ENCODE measurements around the gene AGPAT4. TPM values are rescaled to one million over a fixed set of nuclear protein-coding genes. Genes with fewer than 3 reads are reported as not detected.

The AGPAT4 gene
- polyA plus RNA-seq, 1 of the 3 experiments (the other 2 are of a cell fraction) = 3.9 TPM

DNA sequence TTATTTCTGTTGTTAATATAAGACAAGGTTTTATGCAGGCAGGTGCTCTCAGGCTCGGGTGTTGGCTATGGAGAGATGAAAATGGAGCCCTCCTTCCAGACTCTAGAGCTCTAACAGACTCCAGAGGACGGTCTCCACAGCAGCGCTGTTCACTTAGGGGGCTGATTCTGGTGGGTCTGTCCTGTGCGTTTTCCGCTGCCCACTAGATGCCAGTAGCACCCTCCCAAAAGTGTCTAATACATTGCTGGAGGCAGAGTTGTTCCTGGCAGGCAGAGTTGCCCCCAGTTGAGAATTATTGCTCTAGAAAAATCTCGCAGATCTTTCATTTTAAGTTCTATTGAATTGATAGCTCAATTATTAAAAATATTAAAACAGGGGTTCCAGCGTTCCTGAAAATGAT, 172.3 kb downstream of the AGPAT4 start:
- WGBS (ENCODE audit: low lambda C conversion rate) = 96% methylated on average over 7 of the region's 7 CpGs
- H4K20me1 ChIP-seq (ENCODE audit: insufficient read depth) = no peaks in the 10 kb centered on the region
- peak; percentile 43 for DNase-seq
- no peaks in the 10 kb centered on the region for H3F3A ChIP-seq (replicated peaks; ENCODE audit: insufficient read depth)
- no peaks in the 10 kb centered on the region for H3K9me2 ChIP-seq
- H3K9ac ChIP-seq = no peak overlapping the region
- H3K4me3 ChIP-seq (ENCODE audit: low read depth in 2 of 2, low read length in 1 of 2) = no peak overlapping the region; a peak in 1 of 4 replicates
- ChIA-PET CTCF (interaction anchor here (0.6 to 3.4 kb wide), 31 partner anchors 8 to 358 kb away, joined by 3 to 81 read pairs (median 3); partner anchors contain the start of gene MAP3K4), POLR2A (no interaction called here)
- no peaks in the 10 kb centered on the region for H3K79me2 ChIP-seq (ENCODE audit: insufficient read depth)
- peaks cover 26 to 48% of the 10 kb centered on the region in 2 experiments for H3K36me3 ChIP-seq (replicated peaks in 1 of 2; ENCODE audit: control insufficient read depth in 1 of 2, insufficient read depth in 2 of 2, low read length in 1 of 2)
- TF ChIP-seq RAD21 (IDR thresholded peaks at IDR 0.05; ENCODE audit: low read length) = peak; percentile 61
- TF ChIP-seq POLR2AphosphoS5 (IDR thresholded peaks at IDR 0.05; ENCODE audit: low read depth, low read length) = no peak
- TF ChIP-seq, protein P1, sequence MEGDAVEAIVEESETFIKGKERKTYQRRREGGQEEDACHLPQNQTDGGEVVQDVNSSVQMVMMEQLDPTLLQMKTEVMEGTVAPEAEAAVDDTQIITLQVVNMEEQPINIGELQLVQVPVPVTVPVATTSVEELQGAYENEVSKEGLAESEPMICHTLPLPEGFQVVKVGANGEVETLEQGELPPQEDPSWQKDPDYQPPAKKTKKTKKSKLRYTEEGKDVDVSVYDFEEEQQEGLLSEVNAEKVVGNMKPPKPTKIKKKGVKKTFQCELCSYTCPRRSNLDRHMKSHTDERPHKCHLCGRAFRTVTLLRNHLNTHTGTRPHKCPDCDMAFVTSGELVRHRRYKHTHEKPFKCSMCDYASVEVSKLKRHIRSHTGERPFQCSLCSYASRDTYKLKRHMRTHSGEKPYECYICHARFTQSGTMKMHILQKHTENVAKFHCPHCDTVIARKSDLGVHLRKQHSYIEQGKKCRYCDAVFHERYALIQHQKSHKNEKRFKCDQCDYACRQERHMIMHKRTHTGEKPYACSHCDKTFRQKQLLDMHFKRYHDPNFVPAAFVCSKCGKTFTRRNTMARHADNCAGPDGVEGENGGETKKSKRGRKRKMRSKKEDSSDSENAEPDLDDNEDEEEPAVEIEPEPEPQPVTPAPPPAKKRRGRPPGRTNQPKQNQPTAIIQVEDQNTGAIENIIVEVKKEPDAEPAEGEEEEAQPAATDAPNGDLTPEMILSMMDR (IDR thresholded peaks at IDR 0.05) = peak; percentile 51
- TF ChIP-seq SMC3 (IDR thresholded peaks at IDR 0.05; ENCODE audit: low read depth, low read length) = peak; percentile 34; the same call in 1 of the 2 replicates
- no peak for TF ChIP-seq GABPA (IDR thresholded peaks at IDR 0.05; ENCODE audit: low read depth)
- no peak for TF ChIP-seq YY1 (IDR thresholded peaks at IDR 0.05; ENCODE audit: low read depth)
- TF ChIP-seq, protein P2, sequence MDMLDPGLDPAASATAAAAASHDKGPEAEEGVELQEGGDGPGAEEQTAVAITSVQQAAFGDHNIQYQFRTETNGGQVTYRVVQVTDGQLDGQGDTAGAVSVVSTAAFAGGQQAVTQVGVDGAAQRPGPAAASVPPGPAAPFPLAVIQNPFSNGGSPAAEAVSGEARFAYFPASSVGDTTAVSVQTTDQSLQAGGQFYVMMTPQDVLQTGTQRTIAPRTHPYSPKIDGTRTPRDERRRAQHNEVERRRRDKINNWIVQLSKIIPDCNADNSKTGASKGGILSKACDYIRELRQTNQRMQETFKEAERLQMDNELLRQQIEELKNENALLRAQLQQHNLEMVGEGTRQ (IDR thresholded peaks at IDR 0.05; ENCODE audit: borderline replicate concordance, low read depth, low read length) = no peak
- H3K27me3 ChIP-seq (ENCODE audit: insufficient read depth) = no peaks in the 10 kb centered on the region
- peaks cover 0 to 5% of the 10 kb centered on the region in 2 experiments; a peak in 1 of 4 replicates for H3K4me1 ChIP-seq (ENCODE audit: control insufficient read depth in 1 of 2, insufficient read depth in 2 of 2, low read depth in 1 of 2, low read length in 1 of 2)
- no peak overlapping the region for H3K27ac ChIP-seq (ENCODE audit: low read depth in 2 of 2, low read length in 1 of 2)
- no peaks in the 10 kb centered on the region for H3K9me3 ChIP-seq
- no peak overlapping the region for H2AFZ ChIP-seq (ENCODE audit: low read depth)
- H3K4me2 ChIP-seq = no peak overlapping the region

DNA sequence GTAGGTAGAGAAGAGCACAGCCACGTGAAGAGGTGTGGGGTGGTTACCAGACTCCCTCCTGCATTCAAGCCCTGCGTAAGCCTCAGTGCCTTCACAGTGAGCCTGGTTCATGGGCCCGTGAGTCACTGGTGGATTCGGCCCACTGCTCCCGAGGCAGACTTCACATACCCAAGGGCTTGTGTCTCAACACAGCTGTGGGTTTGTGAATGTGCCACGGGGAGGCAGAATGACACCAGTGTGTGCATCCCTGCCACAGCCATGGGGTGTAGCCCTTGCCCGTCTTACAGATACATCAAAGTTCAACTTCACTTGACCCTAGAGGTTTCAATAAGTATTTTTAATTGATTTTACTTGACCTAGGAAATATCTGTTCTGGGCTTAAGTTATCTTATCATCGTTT, 173.8 kb downstream of the AGPAT4 start:
- WGBS (ENCODE audit: low lambda C conversion rate) = 92% methylated on average over 7 of the region's 8 CpGs
- POLR2A ChIA-PET = no interaction called here
- no peak overlapping the region for H3K9ac ChIP-seq
- CTCF ChIA-PET = interaction anchor here (3.4 kb wide), 2 partner anchors 272 to 276 kb away, joined by 18 to 81 read pairs; no protein-coding TSS in a partner anchor
- H3K4me3 ChIP-seq (ENCODE audit: low read depth in 2 of 2, low read length in 1 of 2) = no peak overlapping the region
- peaks cover 24 to 55% of the 10 kb centered on the region in 2 experiments for H3K36me3 ChIP-seq (replicated peaks in 1 of 2; ENCODE audit: control insufficient read depth in 1 of 2, insufficient read depth in 2 of 2, low read length in 1 of 2)
- H3K79me2 ChIP-seq (ENCODE audit: insufficient read depth) = no peaks in the 10 kb centered on the region
- H3K27ac ChIP-seq (ENCODE audit: low read depth in 2 of 2, low read length in 1 of 2) = no peak overlapping the region
- no peak for DNase-seq
- no peaks in the 10 kb centered on the region for H3K27me3 ChIP-seq (ENCODE audit: insufficient read depth)
- H3F3A ChIP-seq (replicated peaks; ENCODE audit: insufficient read depth) = no peaks in the 10 kb centered on the region
- no peaks in the 10 kb centered on the region for H3K9me2 ChIP-seq
- no peak overlapping the region for H2AFZ ChIP-seq (ENCODE audit: low read depth)
- H3K4me2 ChIP-seq = no peak overlapping the region
- peaks cover 0 to 3% of the 10 kb centered on the region in 2 experiments; a peak in 1 of 4 replicates for H3K4me1 ChIP-seq (ENCODE audit: control insufficient read depth in 1 of 2, insufficient read depth in 2 of 2, low read depth in 1 of 2, low read length in 1 of 2)
- H4K20me1 ChIP-seq (ENCODE audit: insufficient read depth) = no peaks in the 10 kb centered on the region
- no peaks in the 10 kb centered on the region for H3K9me3 ChIP-seq
- TF ChIP-seq RXRA (IDR thresholded peaks at IDR 0.05; ENCODE audit: borderline replicate concordance, low read depth) (no peak), MXI1 (IDR thresholded peaks at IDR 0.05; ENCODE audit: low read depth, low read length) (no peak), RFX5 (IDR thresholded peaks at IDR 0.05; ENCODE audit: low read length) (no peak), TAF1 (IDR thresholded peaks at IDR 0.05; ENCODE audit: borderline replicate concordance, low read depth, low read length) (no peak), POLR2AphosphoS5 (IDR thresholded peaks at IDR 0.05; ENCODE audit: low read depth, low read length) (no peak)
- TF ChIP-seq, protein P3, sequence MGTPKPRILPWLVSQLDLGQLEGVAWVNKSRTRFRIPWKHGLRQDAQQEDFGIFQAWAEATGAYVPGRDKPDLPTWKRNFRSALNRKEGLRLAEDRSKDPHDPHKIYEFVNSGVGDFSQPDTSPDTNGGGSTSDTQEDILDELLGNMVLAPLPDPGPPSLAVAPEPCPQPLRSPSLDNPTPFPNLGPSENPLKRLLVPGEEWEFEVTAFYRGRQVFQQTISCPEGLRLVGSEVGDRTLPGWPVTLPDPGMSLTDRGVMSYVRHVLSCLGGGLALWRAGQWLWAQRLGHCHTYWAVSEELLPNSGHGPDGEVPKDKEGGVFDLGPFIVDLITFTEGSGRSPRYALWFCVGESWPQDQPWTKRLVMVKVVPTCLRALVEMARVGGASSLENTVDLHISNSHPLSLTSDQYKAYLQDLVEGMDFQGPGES (IDR thresholded peaks at IDR 0.05; ENCODE audit: low read depth, low read length) = no peak
- TF ChIP-seq, protein P1 (IDR thresholded peaks at IDR 0.05) = no peak
- TF ChIP-seq, protein P4, sequence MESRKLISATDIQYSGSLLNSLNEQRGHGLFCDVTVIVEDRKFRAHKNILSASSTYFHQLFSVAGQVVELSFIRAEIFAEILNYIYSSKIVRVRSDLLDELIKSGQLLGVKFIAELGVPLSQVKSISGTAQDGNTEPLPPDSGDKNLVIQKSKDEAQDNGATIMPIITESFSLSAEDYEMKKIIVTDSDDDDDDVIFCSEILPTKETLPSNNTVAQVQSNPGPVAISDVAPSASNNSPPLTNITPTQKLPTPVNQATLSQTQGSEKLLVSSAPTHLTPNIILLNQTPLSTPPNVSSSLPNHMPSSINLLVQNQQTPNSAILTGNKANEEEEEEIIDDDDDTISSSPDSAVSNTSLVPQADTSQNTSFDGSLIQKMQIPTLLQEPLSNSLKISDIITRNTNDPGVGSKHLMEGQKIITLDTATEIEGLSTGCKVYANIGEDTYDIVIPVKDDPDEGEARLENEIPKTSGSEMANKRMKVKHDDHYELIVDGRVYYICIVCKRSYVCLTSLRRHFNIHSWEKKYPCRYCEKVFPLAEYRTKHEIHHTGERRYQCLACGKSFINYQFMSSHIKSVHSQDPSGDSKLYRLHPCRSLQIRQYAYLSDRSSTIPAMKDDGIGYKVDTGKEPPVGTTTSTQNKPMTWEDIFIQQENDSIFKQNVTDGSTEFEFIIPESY (IDR thresholded peaks at IDR 0.05; ENCODE audit: borderline replicate concordance, low read depth) = no peak
- TF ChIP-seq, protein P5, sequence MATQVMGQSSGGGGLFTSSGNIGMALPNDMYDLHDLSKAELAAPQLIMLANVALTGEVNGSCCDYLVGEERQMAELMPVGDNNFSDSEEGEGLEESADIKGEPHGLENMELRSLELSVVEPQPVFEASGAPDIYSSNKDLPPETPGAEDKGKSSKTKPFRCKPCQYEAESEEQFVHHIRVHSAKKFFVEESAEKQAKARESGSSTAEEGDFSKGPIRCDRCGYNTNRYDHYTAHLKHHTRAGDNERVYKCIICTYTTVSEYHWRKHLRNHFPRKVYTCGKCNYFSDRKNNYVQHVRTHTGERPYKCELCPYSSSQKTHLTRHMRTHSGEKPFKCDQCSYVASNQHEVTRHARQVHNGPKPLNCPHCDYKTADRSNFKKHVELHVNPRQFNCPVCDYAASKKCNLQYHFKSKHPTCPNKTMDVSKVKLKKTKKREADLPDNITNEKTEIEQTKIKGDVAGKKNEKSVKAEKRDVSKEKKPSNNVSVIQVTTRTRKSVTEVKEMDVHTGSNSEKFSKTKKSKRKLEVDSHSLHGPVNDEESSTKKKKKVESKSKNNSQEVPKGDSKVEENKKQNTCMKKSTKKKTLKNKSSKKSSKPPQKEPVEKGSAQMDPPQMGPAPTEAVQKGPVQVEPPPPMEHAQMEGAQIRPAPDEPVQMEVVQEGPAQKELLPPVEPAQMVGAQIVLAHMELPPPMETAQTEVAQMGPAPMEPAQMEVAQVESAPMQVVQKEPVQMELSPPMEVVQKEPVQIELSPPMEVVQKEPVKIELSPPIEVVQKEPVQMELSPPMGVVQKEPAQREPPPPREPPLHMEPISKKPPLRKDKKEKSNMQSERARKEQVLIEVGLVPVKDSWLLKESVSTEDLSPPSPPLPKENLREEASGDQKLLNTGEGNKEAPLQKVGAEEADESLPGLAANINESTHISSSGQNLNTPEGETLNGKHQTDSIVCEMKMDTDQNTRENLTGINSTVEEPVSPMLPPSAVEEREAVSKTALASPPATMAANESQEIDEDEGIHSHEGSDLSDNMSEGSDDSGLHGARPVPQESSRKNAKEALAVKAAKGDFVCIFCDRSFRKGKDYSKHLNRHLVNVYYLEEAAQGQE (IDR thresholded peaks at IDR 0.05; ENCODE audit: low read depth, low read length) = no peak
